NCI-H524 treated with DMSO at 0.1 percent for 48 hours (cell line): ENCODE measurements around the gene EVC.

Experiments
- DNase-seq: peaks from one replicate; lab custom pipeline; 2025; lab: John Stamatoyannopoulos, UW

EVC gene

GRCh38 chr4:5710961-5711478 is at the start of gene EVC:
Gene EVC, plus strand, starts transcription at chr4:5711201. Its CDS starts 180 bp downstream, at chr4:5711381.
- no peak for DNase-seq

DNA sequence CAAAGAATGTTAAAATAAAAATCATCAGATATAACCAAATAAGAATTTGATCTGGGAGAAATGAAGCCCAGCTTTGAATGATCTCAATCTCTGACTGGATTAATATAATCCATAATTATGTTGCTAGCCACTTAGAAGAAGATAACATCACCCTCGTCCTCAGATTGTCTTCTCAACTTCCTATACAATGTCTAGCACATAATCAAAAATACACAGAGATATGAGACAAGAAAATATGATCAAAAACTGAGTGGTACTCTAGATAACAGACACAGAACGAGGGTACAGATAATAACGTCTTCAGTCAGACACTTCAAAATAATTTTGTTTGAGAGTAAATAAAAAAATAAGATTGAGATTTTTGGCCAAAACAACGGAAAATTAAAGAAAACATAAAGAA is 49.8 kb upstream of the EVC start:
- DNase-seq = no peak

GRCh38 chr4:5662555-5662954 is 48.4 kb upstream of the EVC start:
- no peak for DNase-seq

- DNase-seq = no peak
Measured at GRCh38 chr4:5664778-5665177, 46.2 kb upstream of the EVC start.

DNA sequence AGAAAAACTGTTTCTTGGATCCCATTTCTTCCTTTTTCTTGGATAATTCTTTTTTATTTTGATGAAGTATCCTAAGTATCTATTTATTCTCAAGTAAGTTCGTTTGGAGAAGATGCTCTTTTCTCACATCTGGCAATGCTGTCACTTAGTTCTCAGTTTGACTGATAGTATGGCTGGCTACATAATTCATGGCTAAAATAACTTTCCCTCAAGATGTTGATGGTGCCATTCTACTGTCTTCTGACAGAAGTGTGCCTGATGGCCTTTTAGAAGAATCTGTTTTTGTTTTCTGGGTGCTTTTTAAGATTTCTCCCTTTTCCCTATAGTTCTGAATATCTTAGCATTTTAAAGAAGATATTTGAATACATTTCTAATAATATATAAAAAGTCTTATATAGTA is 44.3 kb upstream of the EVC start:
- no peak for DNase-seq

GRCh38 chr4:5676763-5677162 is 34.2 kb upstream of the EVC start:
- no peak for DNase-seq

GRCh38 chr4:5678977-5679376 is 32.0 kb upstream of the EVC start:
- DNase-seq = no peak

DNA sequence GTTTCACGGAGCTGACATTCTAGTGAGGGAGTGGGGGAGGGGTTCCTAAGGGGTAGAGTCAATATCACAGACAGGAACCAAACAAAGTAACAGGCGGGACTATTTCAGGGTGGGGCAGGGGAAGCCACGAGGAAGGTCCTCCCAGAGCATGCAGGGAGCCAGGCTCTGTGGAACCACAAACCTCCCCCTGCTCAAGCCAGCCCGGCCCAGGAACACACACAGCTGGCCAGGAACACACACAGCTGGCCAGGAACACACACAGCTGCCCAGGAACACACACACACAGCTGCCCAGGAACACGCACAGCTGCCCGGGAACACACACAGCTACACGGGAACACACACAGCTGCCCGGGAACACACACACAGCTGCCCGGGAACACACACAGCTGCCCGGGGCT is 27.4 kb upstream of the EVC start:
- no peak for DNase-seq

DNA sequence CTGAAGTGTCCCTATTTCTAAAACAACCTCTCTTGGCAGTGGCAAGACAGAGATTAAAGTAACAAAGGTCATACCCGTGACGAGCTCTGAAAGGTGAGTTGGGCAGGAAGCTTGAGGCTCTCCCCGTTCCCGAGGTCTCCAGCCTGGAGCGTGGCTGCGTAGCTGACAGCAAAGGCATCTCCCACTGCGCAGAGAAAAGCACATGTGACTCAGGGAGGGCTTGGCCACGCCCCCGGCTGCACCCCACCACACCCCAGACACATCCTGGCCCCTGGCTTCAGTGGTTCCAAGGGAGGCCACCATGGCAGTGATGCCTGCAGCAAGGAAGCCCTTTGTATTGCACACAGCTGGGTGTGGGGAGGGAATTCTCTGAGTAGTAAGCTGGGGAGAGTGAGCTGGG is 25.7 kb upstream of the EVC start:
- no peak for DNase-seq

GRCh38 chr4:5686338-5686737 is 24.7 kb upstream of the EVC start:
- no peak for DNase-seq

DNA sequence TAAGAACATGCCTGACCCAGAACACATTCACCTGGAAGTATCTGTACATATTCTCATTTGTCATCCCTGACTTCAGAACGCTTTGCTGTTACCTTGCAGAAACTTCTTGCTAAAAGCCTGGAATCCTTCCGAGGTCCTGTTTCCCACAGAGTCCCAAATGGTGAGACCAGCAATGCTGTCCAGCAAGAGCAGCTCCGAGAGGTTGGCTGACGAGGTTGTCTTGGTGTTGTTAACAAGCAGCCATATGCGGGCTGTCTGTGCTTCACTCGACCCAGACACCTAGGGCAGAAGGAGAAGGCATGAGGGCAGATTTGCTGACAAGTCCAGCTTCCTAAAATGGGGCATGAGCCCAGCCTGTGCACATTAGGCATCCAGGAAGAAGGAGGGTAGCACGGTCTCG is 21.9 kb upstream of the EVC start:
- no peak for DNase-seq

GRCh38 chr4:5691491-5692132 is 19.4 kb upstream of the EVC start:
- no peak for DNase-seq

GRCh38 chr4:5693871-5694270 is 17.1 kb upstream of the EVC start:
- no peak for DNase-seq

- no peak for DNase-seq
Measured at GRCh38 chr4:5696341-5696740, 14.7 kb upstream of the EVC start.

GRCh38 chr4:5700459-5700858 is 10.5 kb upstream of the EVC start:
- DNase-seq = no peak

- no peak for DNase-seq
Measured at GRCh38 chr4:5701971-5702370, 9.0 kb upstream of the EVC start.

GRCh38 chr4:5703831-5704230 is 7.2 kb upstream of the EVC start:
- DNase-seq = no peak

- no peak for DNase-seq
Measured at GRCh38 chr4:5704276-5704675, 6.7 kb upstream of the EVC start.

GRCh38 chr4:5705647-5706320 is 5.2 kb upstream of the EVC start:
- DNase-seq = no peak

GRCh38 chr4:5706486-5707290 is 4.3 kb upstream of the EVC start:
- no peak for DNase-seq

GRCh38 chr4:5707366-5707765 is 3.6 kb upstream of the EVC start:
- DNase-seq = no peak

DNA sequence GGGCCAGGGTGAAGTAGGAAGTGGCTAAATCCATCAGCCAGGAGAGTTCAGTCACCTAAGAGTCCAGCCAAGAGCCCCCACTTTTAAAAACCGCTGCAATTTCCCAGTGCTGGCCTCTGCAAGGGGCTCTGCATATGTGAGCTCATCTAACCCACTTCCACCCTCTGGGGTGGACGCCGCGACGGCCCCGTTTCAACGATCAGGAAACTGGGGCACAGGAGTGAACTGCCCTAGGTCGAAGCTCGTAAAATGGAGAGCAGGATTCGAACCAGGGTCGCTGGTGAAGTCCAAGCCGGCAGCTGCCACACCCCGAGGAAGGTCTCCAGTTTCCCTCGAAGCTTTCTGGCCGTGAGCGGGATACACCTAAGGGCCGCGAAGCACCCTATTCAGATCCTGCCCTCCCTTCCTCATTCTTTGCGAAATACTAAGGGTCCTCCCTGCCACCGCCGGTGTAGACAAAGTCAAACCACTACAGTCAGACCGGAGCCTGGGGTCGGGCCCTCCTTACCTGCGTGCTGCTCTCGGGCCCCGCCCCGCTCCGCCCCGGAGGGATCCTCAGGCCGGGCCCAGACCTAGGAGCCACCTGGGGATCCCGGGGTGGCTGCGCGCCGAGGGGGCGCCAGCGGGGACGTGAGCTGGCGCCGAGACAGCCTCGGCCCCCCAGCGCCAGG is 3.1 kb upstream of the EVC start:
- no peak for DNase-seq
